PC-9 (cell line): ENCODE results near the gene ATP5F1A. TPM values are rescaled to one million over a fixed set of nuclear protein-coding genes. Genes with fewer than 3 reads are reported as not detected.
A peak's percentile ranks its signal among the peaks of the same experiment; 100 is the strongest.

Experiments
- BruUV-seq: library from RNA; stranded (reverse); fragments of 400-500 nt; replicated peaks from 2 replicates; lab custom pipeline; 2021; lab: Mats Ljungman, UMichigan
- CTCF ChIA-PET: fragments of 300-600 bp; sonication (Branson Sonifier 250); formaldehyde crosslinking; loops from one replicate; lab custom pipeline; 2022; ENCODE audit warnings: antibody characterized with exemption; lab: Charles Lee
- POLR2A ChIA-PET: fragments of 300-600 bp; sonication (Branson Sonifier 250); formaldehyde crosslinking; loops from one replicate; lab custom pipeline; 2022; ENCODE audit warnings: antibody characterized with exemption; ENCODE audit not compliant: unreplicated experiment; lab: Charles Lee
- DNase-seq, 2 experiments: peaks; one replicate each; pipeline versions ENCODE4 v3.0.0 to v3.0.0-alpha.2; 2015 to 2022; ENCODE audit warnings: mixed read lengths in 1 of 2
- H2AFZ ChIP-seq: fragments of 200-600 bp; sonication (generic); 2 replicates; pipeline ENCODE4 v1.8.1; 2017; ENCODE audit warnings: antibody characterized with exemption
- H3F3A ChIP-seq: fragments of 200-600 bp; sonication (generic); 2 replicates; pipeline ENCODE4 v1.8.1; 2017; ENCODE audit warnings: antibody characterized with exemption, mild to moderate bottlenecking, low read depth; ENCODE audit not compliant: insufficient read depth
- H3K27ac ChIP-seq: fragments of 200-600 bp; sonication (generic); 2 replicates; pipeline ENCODE4 v1.6.1; 2016; ENCODE audit warnings: mixed run types
- H3K27me3 ChIP-seq: fragments of 200-600 bp; sonication (generic); 2 replicates; pipeline ENCODE4 v1.6.1; 2016; ENCODE audit warnings: low read depth, mixed run types; ENCODE audit not compliant: insufficient read depth
- H3K36me3 ChIP-seq: fragments of 200-600 bp; sonication (generic); 2 replicates; pipeline ENCODE4 v1.6.1; 2016; ENCODE audit warnings: low read depth, mixed run types
- H3K4me1 ChIP-seq: fragments of 200-600 bp; sonication (generic); replicated peaks from 2 replicates; pipeline ENCODE4 v1.6.1; 2016; ENCODE audit warnings: mixed run types; ENCODE audit not compliant: insufficient read depth
- H3K4me2 ChIP-seq: fragments of 200-600 bp; sonication (generic); 2 replicates; pipeline ENCODE4 v1.6.1; 2017; ENCODE audit warnings: mixed run types
- H3K4me3 ChIP-seq: fragments of 200-600 bp; sonication (generic); 2 replicates; pipeline ENCODE4 v1.6.1; 2016; ENCODE audit warnings: mixed run types
- H3K79me2 ChIP-seq: fragments of 200-600 bp; sonication (generic); 2 replicates; pipeline ENCODE4 v1.6.1; 2017; ENCODE audit warnings: low read depth, mixed run types
- H3K9me2 ChIP-seq: fragments of 200-600 bp; sonication (generic); 2 replicates; pipeline ENCODE4 v1.8.1; 2017; ENCODE audit warnings: mild to moderate bottlenecking; ENCODE audit not compliant: insufficient read depth
- H3K9me3 ChIP-seq: fragments of 200-600 bp; sonication (generic); 2 replicates; pipeline ENCODE4 v1.8.1; 2016; ENCODE audit warnings: low read depth; ENCODE audit not compliant: insufficient read depth
- H4K20me1 ChIP-seq: fragments of 200-600 bp; sonication (generic); 2 replicates; pipeline ENCODE4 v1.8.1; 2017; ENCODE audit not compliant: insufficient read depth
- CTCF ChIP-seq: fragments of 200-600 bp; sonication (generic); conservative IDR thresholded peaks from 2 replicates; pipeline ENCODE4 v1.6.1; 2017; ENCODE audit warnings: mixed run types, antibody characterized with exemption, mild to moderate bottlenecking, moderate library complexity
- EZH2 ChIP-seq: fragments of 200-600 bp; sonication (generic); IDR thresholded peaks from 2 replicates; pipeline ENCODE4 v1.8.0; 2017; ENCODE audit warnings: antibody characterized with exemption, low read depth
- intact Hi-C: fragments of 100-400 bp; cut with micrococcal nuclease; formaldehyde crosslinking; loops from one replicate; pipeline ENCODE4 v1.10.0; 2022; ENCODE audit not compliant: unreplicated experiment
- total RNA-seq: library from RNA; stranded (reverse); gene quantifications from 2 replicates; pipeline ENCODE4 v1.2.3, GENCODE V29; 2021

The ATP5F1A gene
- total RNA-seq, 1 experiment from 2014 or later: 232 TPM

- peak within 1 kb of the TSS; percentile 95 for H3K4me2 ChIP-seq
- POLR2A ChIA-PET: interaction anchor here (0.7 kb wide), 1 partner anchor 95 kb away, joined by 15 read pairs; no protein-coding TSS in a partner anchor
Measured at GRCh38 chr18:46104128-46104911, 6.2 kb upstream of the ATP5F1A start, which contains the start of gene HAUS1. Gene HAUS1 (plus strand): TSS chr18:46104385. CDS start chr18:46104412, 27 bp downstream.

GRCh38 chr18:46099463-46099862, 1.4 kb upstream of the ATP5F1A start:
- peaks cover 36% of the 10 kb centered on the region for H3K79me2 ChIP-seq
- H4K20me1 ChIP-seq: peaks cover 5% of the 10 kb centered on the region
- H3K4me2 ChIP-seq: no peak overlapping the region
- no peaks in the 10 kb centered on the region for H3K9me2 ChIP-seq
- ChIA-PET CTCF (no interaction called here), POLR2A (no interaction called here)
- no peaks in the 10 kb centered on the region for H3K27me3 ChIP-seq
- intact Hi-C loops: no loop called here
- H3K9me3 ChIP-seq: no peaks in the 10 kb centered on the region
- H3K27ac ChIP-seq: no peak overlapping the region
- peaks cover 12% of the 10 kb centered on the region for H3F3A ChIP-seq
- H3K36me3 ChIP-seq: 0 out of 2 replicates have a peak, but pooled peaks cover 6% of the 10 kb centered on the region
- H3K4me1 ChIP-seq: peaks cover 21% of the 10 kb centered on the region
- H2AFZ ChIP-seq: no peak overlapping the region
- H3K4me3 ChIP-seq: no peak overlapping the region
- BruUV-seq: no TSS peak
- DNase-seq: no peak
- no peak for TF ChIP-seq CTCF
- no peak for TF ChIP-seq EZH2

More at GRCh38 chr18:46104128-46104911, 6.2 kb upstream of the ATP5F1A start, which contains the start of gene HAUS1:
- Histone ChIP-seq H2AFZ (peak within 1 kb of the TSS; percentile 98), H3K27ac (no peak within 1 kb of the TSS), H3K27me3 (no peaks in the 10 kb centered on the region), H3F3A (peaks cover 4% of the 10 kb centered on the region; the same call in 1 of the 2 replicates), H3K4me1 (peaks cover 10% of the 10 kb centered on the region; the same call in 1 of the 2 replicates), H3K36me3 (no peaks in the 10 kb centered on the region), H3K9me2 (no peaks in the 10 kb centered on the region), H4K20me1 (no peaks in the 10 kb centered on the region), H3K4me3 (peak within 1 kb of the TSS; percentile 73), H3K79me2 (peaks cover 6% of the 10 kb centered on the region; the same call in 1 of the 2 replicates), H3K9me3 (no peaks in the 10 kb centered on the region)
- CTCF ChIA-PET: interaction anchor here (0.6 kb wide), 1 partner anchor 1638 kb away, joined by 3 read pairs; no protein-coding TSS in a partner anchor
- intact Hi-C loops: no loop called here
- BruUV-seq: TSS peak; percentile 67
- TF ChIP-seq EZH2 (no peak), CTCF (no peak)
- peak; percentile 74 to 82 for DNase-seq

- no peak for DNase-seq
- Histone ChIP-seq H3K4me3 (peak overlapping the region; percentile 100), H3K4me2 (peak overlapping the region; percentile 90), H3K9me2 (no peaks in the 10 kb centered on the region), H4K20me1 (peaks cover 12% of the 10 kb centered on the region), H3K4me1 (peaks cover 21% of the 10 kb centered on the region), H3K79me2 (peaks cover 45% of the 10 kb centered on the region), H3K36me3 (peaks cover 10% of the 10 kb centered on the region; the same call in 1 of the 2 replicates), H3K27me3 (no peaks in the 10 kb centered on the region), H3K9me3 (no peaks in the 10 kb centered on the region), H2AFZ (peak overlapping the region; percentile 99), H3K27ac (peak overlapping the region; percentile 55), H3F3A (peaks cover 8% of the 10 kb centered on the region)
- TSS peak; percentile 63 for BruUV-seq
- no peak for TF ChIP-seq CTCF
- TF ChIP-seq EZH2: no peak
- ChIA-PET CTCF (no interaction called here), POLR2A (no interaction called here)
- intact Hi-C loops: no loop called here
Measured at GRCh38 chr18:46098616-46098933, 479 bp upstream of the ATP5F1A start.
